ENCODE data around the gene CD48. TPM values are rescaled to one million over a fixed set of nuclear protein-coding genes. Genes with fewer than 3 reads are reported as not detected.

The CD48 gene
- total RNA-seq, 1 experiment from 2014 or later: 0.20 TPM

DNA sequence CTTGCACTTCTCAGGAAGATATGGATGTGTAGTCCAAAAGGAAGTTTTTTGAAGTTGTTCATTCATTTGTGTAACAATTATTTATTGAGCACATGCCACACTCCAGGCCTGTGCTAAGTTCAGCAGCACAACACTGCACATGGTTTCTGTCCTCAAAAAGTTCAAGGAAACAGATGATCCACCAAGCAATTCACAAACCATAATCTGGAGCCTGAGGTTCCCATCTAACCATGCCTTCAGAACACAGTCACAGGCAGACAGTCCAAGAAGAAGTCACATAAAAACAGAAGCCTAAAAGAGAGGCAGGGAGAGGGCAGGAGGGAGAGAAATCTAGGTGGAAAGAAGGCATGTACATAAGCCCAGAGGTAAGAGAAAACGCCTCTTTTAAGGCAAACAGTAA lies 1.9 kb downstream of the CD48 start:
- TF ChIP-seq FOSL1 (IDR thresholded peaks at IDR 0.05; ENCODE audit: low read depth) (no peak), YY1 (IDR thresholded peaks at IDR 0.05; ENCODE audit: extremely low read depth, insufficient replicate concordance, low read depth, low read length) (no peak), ELF1 (IDR thresholded peaks at IDR 0.05; ENCODE audit: borderline replicate concordance, low read depth) (no peak), CBX3 (IDR thresholded peaks at IDR 0.05; ENCODE audit: low read depth) (no peak), EGR1 (IDR thresholded peaks at IDR 0.05; ENCODE audit: low read depth) (no peak), EZH2phosphoT487 (IDR thresholded peaks at IDR 0.05; ENCODE audit: borderline replicate concordance) (no peak), JUND (IDR thresholded peaks at IDR 0.05) (no peak), ZFX (IDR thresholded peaks at IDR 0.05) (no peak), SP1 (IDR thresholded peaks at IDR 0.05; ENCODE audit: low read depth) (no peak), RAD21 (IDR thresholded peaks at IDR 0.05; ENCODE audit: low read depth) (no peak), POLR2AphosphoS5 (IDR thresholded peaks at IDR 0.05; ENCODE audit: low read depth, low read length) (no peak), ZNF274 (IDR thresholded peaks at IDR 0.05; ENCODE audit: low read depth, low read length) (no peak), SRF (IDR thresholded peaks at IDR 0.05; ENCODE audit: low read depth) (no peak), TCF7L2 (IDR thresholded peaks at IDR 0.05; ENCODE audit: borderline replicate concordance, extremely low read depth, insufficient read depth, insufficient read length) (no peak), EZH2 (IDR thresholded peaks at IDR 0.05) (no peak)
- TF ChIP-seq, protein P1, sequence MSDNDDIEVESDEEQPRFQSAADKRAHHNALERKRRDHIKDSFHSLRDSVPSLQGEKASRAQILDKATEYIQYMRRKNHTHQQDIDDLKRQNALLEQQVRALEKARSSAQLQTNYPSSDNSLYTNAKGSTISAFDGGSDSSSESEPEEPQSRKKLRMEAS (IDR thresholded peaks at IDR 0.05): no peak
- TF ChIP-seq, protein P2, sequence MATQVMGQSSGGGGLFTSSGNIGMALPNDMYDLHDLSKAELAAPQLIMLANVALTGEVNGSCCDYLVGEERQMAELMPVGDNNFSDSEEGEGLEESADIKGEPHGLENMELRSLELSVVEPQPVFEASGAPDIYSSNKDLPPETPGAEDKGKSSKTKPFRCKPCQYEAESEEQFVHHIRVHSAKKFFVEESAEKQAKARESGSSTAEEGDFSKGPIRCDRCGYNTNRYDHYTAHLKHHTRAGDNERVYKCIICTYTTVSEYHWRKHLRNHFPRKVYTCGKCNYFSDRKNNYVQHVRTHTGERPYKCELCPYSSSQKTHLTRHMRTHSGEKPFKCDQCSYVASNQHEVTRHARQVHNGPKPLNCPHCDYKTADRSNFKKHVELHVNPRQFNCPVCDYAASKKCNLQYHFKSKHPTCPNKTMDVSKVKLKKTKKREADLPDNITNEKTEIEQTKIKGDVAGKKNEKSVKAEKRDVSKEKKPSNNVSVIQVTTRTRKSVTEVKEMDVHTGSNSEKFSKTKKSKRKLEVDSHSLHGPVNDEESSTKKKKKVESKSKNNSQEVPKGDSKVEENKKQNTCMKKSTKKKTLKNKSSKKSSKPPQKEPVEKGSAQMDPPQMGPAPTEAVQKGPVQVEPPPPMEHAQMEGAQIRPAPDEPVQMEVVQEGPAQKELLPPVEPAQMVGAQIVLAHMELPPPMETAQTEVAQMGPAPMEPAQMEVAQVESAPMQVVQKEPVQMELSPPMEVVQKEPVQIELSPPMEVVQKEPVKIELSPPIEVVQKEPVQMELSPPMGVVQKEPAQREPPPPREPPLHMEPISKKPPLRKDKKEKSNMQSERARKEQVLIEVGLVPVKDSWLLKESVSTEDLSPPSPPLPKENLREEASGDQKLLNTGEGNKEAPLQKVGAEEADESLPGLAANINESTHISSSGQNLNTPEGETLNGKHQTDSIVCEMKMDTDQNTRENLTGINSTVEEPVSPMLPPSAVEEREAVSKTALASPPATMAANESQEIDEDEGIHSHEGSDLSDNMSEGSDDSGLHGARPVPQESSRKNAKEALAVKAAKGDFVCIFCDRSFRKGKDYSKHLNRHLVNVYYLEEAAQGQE (IDR thresholded peaks at IDR 0.05; ENCODE audit: low read depth): no peak
- TF ChIP-seq, protein P3, sequence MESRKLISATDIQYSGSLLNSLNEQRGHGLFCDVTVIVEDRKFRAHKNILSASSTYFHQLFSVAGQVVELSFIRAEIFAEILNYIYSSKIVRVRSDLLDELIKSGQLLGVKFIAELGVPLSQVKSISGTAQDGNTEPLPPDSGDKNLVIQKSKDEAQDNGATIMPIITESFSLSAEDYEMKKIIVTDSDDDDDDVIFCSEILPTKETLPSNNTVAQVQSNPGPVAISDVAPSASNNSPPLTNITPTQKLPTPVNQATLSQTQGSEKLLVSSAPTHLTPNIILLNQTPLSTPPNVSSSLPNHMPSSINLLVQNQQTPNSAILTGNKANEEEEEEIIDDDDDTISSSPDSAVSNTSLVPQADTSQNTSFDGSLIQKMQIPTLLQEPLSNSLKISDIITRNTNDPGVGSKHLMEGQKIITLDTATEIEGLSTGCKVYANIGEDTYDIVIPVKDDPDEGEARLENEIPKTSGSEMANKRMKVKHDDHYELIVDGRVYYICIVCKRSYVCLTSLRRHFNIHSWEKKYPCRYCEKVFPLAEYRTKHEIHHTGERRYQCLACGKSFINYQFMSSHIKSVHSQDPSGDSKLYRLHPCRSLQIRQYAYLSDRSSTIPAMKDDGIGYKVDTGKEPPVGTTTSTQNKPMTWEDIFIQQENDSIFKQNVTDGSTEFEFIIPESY (IDR thresholded peaks at IDR 0.05; ENCODE audit: extremely low read depth, insufficient replicate concordance, low read length): no peak
- TF ChIP-seq, protein P4, sequence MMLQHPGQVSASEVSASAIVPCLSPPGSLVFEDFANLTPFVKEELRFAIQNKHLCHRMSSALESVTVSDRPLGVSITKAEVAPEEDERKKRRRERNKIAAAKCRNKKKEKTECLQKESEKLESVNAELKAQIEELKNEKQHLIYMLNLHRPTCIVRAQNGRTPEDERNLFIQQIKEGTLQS (IDR thresholded peaks at IDR 0.05): no peak
- Histone ChIP-seq H3K27me3 (ENCODE audit: insufficient read depth, low read length) (no peaks in the 10 kb centered on the region; the same call in 1 of the 2 replicates), H3K4me2 (ENCODE audit: low read length) (no peak overlapping the region), H3K4me1 (ENCODE audit: control insufficient read depth in 1 of 2, insufficient read depth in 2 of 2, low read length in 2 of 2) (no peaks in the 10 kb centered on the region), H3K36me3 (ENCODE audit: control insufficient read depth in 1 of 2, insufficient read depth in 2 of 2, low read length in 2 of 2) (no peaks in the 10 kb centered on the region), H3K4me3 (replicated peaks in 1 of 2; ENCODE audit: low read depth in 1 of 2, low read length in 2 of 2) (no peak overlapping the region), H3K79me2 (ENCODE audit: insufficient read depth, low read length) (no peaks in the 10 kb centered on the region), H3K9me2 (ENCODE audit: insufficient read depth) (no peaks in the 10 kb centered on the region), H3K9me3 (ENCODE audit: control insufficient read depth in 1 of 2, insufficient read depth in 1 of 2, low read depth in 1 of 2, low read length in 2 of 2) (no peaks in the 10 kb centered on the region), H2AFZ (ENCODE audit: low read depth, low read length, poor library complexity, severe bottlenecking) (no peak overlapping the region), H3K27ac (ENCODE audit: low read depth, low read length) (no peak overlapping the region), H4K20me1 (ENCODE audit: insufficient read depth) (no peaks in the 10 kb centered on the region), H3K9ac (ENCODE audit: low read length) (no peak overlapping the region)
- POLR2A ChIA-PET: no interaction called here
- BruUV-seq (replicated peaks): no TSS peak
- RAD21 ChIA-PET (ENCODE audit: low non-redundant PET in 1 of 2, low total read pairs in 2 of 2, uncharacterized antibody in 2 of 2, unreplicated experiment in 2 of 2): no interaction called here
- intact Hi-C loops (cut with micrococcal nuclease): no loop called here
- ATAC-seq (no peak), DNase-seq (ENCODE audit: low read depth, low spot score) (no peak)
- CTCF ChIA-PET: no interaction called here
